GM13976 (cell line): ENCODE measurements around the gene SHE.
A peak's percentile ranks its signal among the peaks of the same experiment; 100 is the strongest.
"Not testable (repeated sequence)": the region's sequence is repeated elsewhere in the genome, so short reads cannot be mapped to it uniquely, and the experiment has no call there.

ENCODE experiments used
- DNase-seq: peaks from one replicate; pipeline ENCODE4 v3.0.0; 2012; ENCODE audit warnings: low spot score
- CTCF ChIP-seq: IDR thresholded peaks from 2 replicates; pipeline ENCODE4 v1.5.1; 2012; ENCODE audit warnings: borderline replicate concordance, mild to moderate bottlenecking; ENCODE audit not compliant: insufficient read depth; ENCODE audit errors: extremely low read depth, missing control alignments, control extremely low read depth
- in situ Hi-C: fragments of 300-500 bp; cut with MboI; formaldehyde crosslinking; loops from one replicate; pipeline ENCODE4 v1.12.0; 2022; ENCODE audit warnings: low sequenced_read_pairs, mixed read lengths, inconsistent platforms; ENCODE audit not compliant: unreplicated experiment

SHE gene

GRCh38 chr1:154533952-154534844, 32.0 kb upstream of the SHE start:
- peak; percentile 20 for TF ChIP-seq CTCF
- peak; percentile 45 for DNase-seq
- in situ Hi-C loops, result no loop called here

GRCh38 chr1:154531950-154532349, 29.7 kb upstream of the SHE start:
- in situ Hi-C loops, DNase-seq: not testable (repeated sequence)

GRCh38 chr1:154529308-154529707, 27.1 kb upstream of the SHE start:
- no peak for DNase-seq
- no peak for TF ChIP-seq CTCF
- in situ Hi-C loops, result no loop called here

GRCh38 chr1:154527192-154527591, 25.0 kb upstream of the SHE start:
- TF ChIP-seq CTCF, result no peak
- no peak for DNase-seq
- in situ Hi-C loops, result no loop called here

- DNase-seq, result no peak
- in situ Hi-C loops, result no loop called here
- TF ChIP-seq CTCF, result no peak
These were observed 22.7 kb upstream of the SHE start for GRCh38 chr1:154524881-154525280.

GRCh38 chr1:154521695-154522094, 19.5 kb upstream of the SHE start:
- TF ChIP-seq CTCF, result no peak
- in situ Hi-C loops, result no loop called here
- DNase-seq, result no peak

- in situ Hi-C loops, result no loop called here
- TF ChIP-seq CTCF, result no peak
- DNase-seq, result no peak
These were observed 18.1 kb upstream of the SHE start for GRCh38 chr1:154520333-154520732.
